GM13976 (cell line): ENCODE measurements around the gene DIPK1A.

ENCODE experiments used
- DNase-seq: peaks from one replicate; pipeline ENCODE4 v3.0.0; 2012; ENCODE audit warnings: low spot score
- CTCF ChIP-seq: IDR thresholded peaks from 2 replicates; pipeline ENCODE4 v1.5.1; 2012; ENCODE audit warnings: borderline replicate concordance, mild to moderate bottlenecking; ENCODE audit not compliant: insufficient read depth; ENCODE audit errors: extremely low read depth, missing control alignments, control extremely low read depth
- in situ Hi-C: fragments of 300-500 bp; cut with MboI; formaldehyde crosslinking; loops from one replicate; pipeline ENCODE4 v1.12.0; 2022; ENCODE audit warnings: low sequenced_read_pairs, mixed read lengths, inconsistent platforms; ENCODE audit not compliant: unreplicated experiment

DIPK1A gene

GRCh38 chr1:92993581-92993980 lies 32.3 kb upstream of the DIPK1A start:
- no peak for DNase-seq
- in situ Hi-C loops, result loop anchor here (5.0 kb wide), 1 partner anchor 136 kb away; no protein-coding TSS in a partner anchor
- TF ChIP-seq CTCF, result no peak

- no peak for DNase-seq
- in situ Hi-C loops, result loop anchor here (5.0 kb wide), 1 partner anchor 136 kb away; no protein-coding TSS in a partner anchor
- TF ChIP-seq CTCF, result no peak
These were observed 31.6 kb upstream of the DIPK1A start for GRCh38 chr1:92992877-92993276.

GRCh38 chr1:92992054-92992453 lies 30.8 kb upstream of the DIPK1A start:
- in situ Hi-C loops, result loop anchor here (5.0 kb wide), 1 partner anchor 135 kb away; no protein-coding TSS in a partner anchor
- TF ChIP-seq CTCF, result no peak
- no peak for DNase-seq

- in situ Hi-C loops, result loop anchor here (5.0 kb wide), 1 partner anchor 134 kb away; no protein-coding TSS in a partner anchor
- no peak for TF ChIP-seq CTCF
- no peak for DNase-seq
These were observed 29.6 kb upstream of the DIPK1A start for GRCh38 chr1:92990828-92991227.

- in situ Hi-C loops, result loop anchor here (5.0 kb wide), 1 partner anchor 133 kb away; no protein-coding TSS in a partner anchor
- DNase-seq, result no peak
These were observed 28.8 kb upstream of the DIPK1A start for GRCh38 chr1:92989936-92990583.

GRCh38 chr1:92989253-92989652 lies 28.0 kb upstream of the DIPK1A start:
- in situ Hi-C loops, result no loop called here
- no peak for TF ChIP-seq CTCF

More at GRCh38 chr1:92989936-92990583, 28.8 kb upstream of the DIPK1A start:
- TF ChIP-seq CTCF, result no peak

GRCh38 chr1:92987462-92987861 lies 26.2 kb upstream of the DIPK1A start:
- DNase-seq, result no peak
- no peak for TF ChIP-seq CTCF
- in situ Hi-C loops, result no loop called here

More at GRCh38 chr1:92989253-92989652, 28.0 kb upstream of the DIPK1A start:
- DNase-seq, result no peak
